Hepatocyte (in vitro differentiated cells): Measurements from ENCODE around the gene ZCCHC8.

Source experiments
- EZH2 ChIP-seq: fragments of 200-600 bp; sonication (generic); IDR thresholded peaks from 2 replicates; pipeline ENCODE4 v1.6.1; 2016; ENCODE audit warnings: antibody characterized with exemption, mild to moderate bottlenecking, borderline replicate concordance
- TF ChIP-seq, protein P1 (sequence below): fragments of 200-600 bp; sonication (generic); IDR thresholded peaks from 2 replicates; pipeline ENCODE4 v1.5.1; 2016; ENCODE audit warnings: antibody characterized with exemption, mild to moderate bottlenecking; ENCODE audit not compliant: poor library complexity

DNA sequence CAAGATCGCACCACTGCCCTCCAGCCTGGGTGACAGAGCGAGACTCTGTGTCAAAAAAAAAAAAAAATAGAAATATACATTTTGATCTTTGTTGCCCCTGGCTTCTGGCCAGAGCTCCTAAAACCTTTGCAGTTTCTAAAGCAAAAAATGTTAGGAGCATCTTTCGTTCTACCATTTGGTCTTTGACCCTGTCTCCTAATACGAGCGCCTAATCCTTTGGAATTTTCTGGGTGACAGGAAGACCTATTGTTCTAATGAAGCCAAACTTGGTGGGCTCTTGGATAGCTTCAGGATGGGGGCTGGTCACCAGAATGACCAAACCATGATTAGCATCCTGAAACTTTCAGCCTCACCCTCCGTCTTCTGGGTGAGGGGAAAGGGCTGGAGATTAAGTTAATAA is 46.0 kb downstream of the ZCCHC8 start:
- TF ChIP-seq, protein P1, sequence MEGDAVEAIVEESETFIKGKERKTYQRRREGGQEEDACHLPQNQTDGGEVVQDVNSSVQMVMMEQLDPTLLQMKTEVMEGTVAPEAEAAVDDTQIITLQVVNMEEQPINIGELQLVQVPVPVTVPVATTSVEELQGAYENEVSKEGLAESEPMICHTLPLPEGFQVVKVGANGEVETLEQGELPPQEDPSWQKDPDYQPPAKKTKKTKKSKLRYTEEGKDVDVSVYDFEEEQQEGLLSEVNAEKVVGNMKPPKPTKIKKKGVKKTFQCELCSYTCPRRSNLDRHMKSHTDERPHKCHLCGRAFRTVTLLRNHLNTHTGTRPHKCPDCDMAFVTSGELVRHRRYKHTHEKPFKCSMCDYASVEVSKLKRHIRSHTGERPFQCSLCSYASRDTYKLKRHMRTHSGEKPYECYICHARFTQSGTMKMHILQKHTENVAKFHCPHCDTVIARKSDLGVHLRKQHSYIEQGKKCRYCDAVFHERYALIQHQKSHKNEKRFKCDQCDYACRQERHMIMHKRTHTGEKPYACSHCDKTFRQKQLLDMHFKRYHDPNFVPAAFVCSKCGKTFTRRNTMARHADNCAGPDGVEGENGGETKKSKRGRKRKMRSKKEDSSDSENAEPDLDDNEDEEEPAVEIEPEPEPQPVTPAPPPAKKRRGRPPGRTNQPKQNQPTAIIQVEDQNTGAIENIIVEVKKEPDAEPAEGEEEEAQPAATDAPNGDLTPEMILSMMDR: no peak
- no peak for TF ChIP-seq EZH2
